Fibroblast of the conjunctiva (primary cell): Measurements from ENCODE around the gene ZNF718.
"Not testable (repeated sequence)": the region's sequence is repeated elsewhere in the genome, so short reads cannot be mapped to it uniquely, and the experiment has no call there.

ENCODE experiments used
- DNase-seq: peaks from one replicate; pipeline ENCODE4 v3.0.0-alpha.2; 2010; ENCODE audit warnings: low read depth

Gene ZNF718

GRCh38 chr4:161496-162284 lies 37.4 kb downstream of the ZNF718 start:
- DNase-seq: no peak

- not testable (repeated sequence) for DNase-seq
Observed at GRCh38 chr4:169640-170039, 45.3 kb downstream of the ZNF718 start.

- not testable (repeated sequence) for DNase-seq
Observed at GRCh38 chr4:171318-171717, 47.0 kb downstream of the ZNF718 start.

DNA sequence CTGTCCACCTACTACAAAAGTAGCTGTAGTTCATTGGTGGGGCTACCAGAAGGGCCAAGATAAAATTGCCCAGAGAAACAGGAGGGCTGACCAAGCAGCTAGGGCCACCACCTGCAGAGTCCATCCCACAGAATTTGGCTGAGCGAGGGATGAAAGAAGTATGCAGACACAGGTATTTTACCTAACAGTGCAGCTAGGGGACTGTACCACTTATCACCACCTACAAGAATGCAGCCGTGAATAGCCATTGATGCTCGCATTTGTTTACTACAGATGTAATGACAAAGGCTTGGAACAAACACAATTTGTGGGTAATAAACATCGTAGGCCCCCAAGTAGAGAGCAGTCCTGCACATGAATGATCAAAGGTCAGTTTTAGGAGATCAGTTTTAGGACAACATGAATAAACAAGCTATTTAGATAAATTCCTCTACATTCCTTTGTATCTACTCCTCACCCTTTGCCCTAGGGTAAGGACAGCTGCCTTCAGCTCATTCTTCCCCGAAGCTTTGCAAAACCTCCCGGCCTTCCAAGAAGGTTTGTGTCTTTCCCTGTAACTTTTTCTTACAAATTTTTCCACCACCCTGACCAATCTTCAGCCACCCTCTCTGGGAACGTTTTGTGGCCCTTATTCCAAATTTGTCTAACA lies 49.5 kb downstream of the ZNF718 start:
- no peak for DNase-seq

DNA sequence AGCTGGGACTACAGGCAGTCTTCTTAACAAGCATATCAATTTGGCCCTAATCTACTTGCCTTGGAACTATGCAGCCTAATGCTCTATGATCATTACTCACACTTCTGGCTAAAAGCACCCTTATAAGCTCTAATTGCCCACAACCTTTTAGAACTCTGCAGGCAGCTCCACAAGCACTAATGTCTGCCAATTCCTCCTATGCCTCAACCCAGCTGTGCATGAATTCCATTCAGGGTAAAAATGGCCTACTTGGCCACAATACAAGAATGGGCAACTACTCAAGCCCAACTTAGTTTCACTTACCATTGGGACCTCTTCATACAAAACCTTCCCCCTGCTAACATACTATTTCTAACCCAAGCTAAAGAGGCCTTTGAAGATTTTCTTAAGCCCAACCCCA lies 51.7 kb downstream of the ZNF718 start:
- DNase-seq: no peak

DNA sequence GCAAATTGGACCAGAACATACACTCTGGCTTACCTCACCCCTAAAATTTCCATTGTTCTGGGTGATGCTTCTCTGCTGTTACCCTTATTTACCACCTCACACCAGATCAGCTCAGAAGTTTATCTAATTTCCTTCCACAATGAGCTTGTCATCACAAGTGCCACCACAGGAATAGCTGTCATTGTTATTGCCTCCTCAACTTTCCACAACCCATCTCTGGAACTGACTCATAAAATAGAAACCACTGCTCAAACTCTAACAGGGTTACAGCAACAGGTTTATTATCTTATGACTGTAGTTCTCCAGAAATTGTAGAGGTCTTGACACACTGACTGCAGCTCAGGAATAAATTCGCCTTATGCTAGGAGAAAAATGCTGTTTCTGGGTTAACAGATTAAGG lies 52.7 kb downstream of the ZNF718 start:
- DNase-seq: no peak

DNA sequence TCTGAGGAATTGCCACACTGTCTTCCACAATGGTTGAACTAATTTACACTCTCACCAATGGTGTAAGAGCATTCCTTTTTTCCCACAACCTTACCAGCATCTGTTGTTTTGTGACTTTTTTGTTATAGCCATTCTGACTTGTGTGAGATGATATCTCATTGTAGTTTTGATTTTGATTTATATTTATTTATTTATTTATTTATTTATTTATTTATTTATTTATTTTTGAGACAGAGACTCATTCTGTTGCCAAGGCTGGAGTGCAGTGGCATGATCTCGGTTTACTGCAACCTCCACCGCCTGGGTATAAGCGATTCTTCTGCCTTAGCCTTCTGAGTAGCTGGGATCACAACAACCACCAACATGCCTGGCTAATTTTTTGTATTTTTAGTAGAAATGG lies 57.9 kb downstream of the ZNF718 start:
- not testable (repeated sequence) for DNase-seq

GRCh38 chr4:188091-188490 lies 63.8 kb downstream of the ZNF718 start:
- DNase-seq: no peak

DNA sequence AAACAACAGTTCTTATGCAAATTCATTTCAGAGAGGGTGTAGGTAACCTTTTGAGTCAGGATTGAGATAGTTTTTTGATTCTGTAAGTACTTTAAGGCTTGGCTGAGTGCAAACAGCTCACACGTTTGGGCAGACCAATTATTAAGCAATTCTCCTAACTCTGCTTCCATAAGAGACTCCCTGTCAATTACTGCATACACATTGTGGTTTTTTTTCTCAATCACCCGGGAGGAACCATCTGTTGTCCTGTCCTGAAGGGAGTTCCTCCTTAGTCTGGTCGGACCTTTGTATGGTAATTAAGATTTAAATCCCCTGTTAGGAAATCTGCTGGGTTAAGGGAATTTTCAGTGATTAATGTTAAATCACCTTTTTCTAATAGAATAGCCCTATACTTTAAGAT lies 70.9 kb downstream of the ZNF718 start:
- not testable (repeated sequence) for DNase-seq

- DNase-seq: no peak
Observed at GRCh38 chr4:200936-201335, 76.6 kb downstream of the ZNF718 start.

GRCh38 chr4:202822-203221 lies 78.5 kb downstream of the ZNF718 start:
- DNase-seq: not testable (repeated sequence)

DNA sequence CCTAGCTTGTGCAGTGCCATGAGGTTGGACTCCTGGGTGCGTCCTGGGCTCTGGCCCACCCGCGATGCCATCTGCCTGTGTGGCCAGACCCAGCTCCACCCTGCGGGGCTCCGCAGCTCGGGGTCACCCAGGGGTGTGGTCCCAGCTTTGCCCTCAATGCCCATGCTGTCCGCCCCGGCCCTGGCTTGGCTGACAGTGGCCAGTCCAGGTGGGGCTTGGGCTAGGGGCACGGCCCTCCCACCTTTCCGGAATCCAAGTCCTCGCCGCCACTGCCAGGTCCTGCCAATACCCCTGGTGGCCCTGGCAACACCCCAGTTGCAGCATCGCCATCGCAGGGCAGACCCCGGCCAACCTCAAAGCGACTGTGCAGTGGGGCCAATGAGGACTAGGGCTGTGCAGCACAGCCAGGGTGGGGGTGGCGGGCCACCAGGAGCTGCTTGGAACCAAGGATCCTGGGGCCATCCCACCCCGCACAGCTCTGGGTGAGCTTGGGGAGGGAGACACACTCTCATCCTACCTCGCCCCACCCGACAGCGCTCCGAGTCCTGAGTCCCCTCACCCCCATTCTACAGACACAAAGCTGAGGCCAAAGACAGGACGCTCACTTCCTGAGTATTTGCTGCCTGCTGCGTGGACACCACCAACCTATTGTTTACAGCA lies 80.9 kb downstream of the ZNF718 start:
- DNase-seq: no peak

GRCh38 chr4:206054-206453 lies 81.8 kb downstream of the ZNF718 start:
- no peak for DNase-seq

DNA sequence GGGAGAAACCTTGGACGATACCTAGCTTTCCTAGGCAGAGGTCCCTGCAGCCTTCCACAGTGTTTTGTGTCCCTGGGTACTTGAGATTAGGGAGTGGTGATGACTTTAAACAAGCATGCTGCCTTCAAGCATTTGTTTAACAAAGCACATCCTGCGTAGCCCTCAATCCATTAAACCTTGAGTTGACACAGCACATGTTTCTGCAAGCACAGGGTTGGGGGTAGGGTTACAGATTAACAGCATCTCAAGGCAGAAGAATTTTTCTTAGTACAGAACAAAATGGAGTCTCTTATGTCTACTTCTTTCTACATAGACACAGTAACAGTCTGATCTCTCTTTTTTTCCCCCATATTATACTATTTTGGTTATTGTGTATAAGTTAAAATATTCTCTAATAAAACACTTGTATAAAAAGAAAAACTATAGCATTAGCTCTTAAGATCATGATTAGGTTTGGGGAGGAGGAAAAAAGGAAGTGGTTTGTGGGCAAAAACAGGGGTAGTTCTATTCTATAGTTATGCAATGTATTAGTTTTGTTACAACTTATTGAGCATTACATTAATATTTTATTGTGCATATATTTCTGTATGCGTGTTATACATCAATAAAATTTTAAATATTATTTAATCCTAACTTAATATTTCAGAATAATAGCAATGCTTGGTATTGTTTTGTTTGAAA lies 84.3 kb downstream of the ZNF718 start:
- not testable (repeated sequence) for DNase-seq

DNA sequence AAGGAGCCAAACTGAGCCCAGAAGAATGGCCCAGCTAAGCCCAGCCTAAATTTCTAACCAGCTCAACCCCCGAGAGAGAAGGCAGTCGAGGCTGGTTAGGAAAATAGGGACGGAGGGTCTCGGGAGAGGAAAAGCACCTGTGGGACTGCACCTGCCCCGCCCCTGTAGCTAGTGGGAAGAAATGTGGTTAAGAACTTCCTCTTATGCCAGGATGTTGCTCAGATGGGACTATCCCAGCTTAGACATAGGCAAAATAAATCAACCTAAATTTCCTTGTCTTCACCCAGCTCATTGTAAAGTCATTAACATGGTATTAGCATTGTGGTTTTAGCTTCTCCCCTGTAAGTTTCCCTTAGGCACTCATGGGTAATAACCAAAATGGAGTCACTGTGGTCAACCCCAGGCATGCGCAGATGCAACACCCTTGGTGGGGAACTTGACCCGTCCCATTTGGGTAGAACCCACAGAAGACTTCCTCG lies 86.8 kb downstream of the ZNF718 start:
- DNase-seq: no peak

GRCh38 chr4:212438-213188 lies 88.3 kb downstream of the ZNF718 start:
- peak; percentile 69 for DNase-seq

DNA sequence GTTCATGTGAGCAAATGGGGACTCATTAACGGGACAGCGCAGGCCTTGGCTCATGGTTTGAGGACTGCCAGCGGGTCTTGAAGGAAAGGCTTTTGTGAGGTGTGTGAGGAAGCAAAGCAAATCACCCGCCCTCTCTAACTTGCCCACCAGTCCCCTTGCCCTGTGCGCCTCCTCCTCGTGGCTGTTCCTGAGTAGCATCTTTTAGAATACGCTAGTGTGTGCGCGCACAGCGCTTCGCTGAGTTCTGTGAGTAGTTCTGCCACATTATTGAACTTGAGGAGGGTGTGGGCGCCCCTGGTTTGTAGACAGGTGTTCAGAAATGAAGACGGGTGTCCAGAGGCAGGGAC lies 88.9 kb downstream of the ZNF718 start:
- not testable (repeated sequence) for DNase-seq
